ENCODE results near the gene CCDC188. TPM values are rescaled to one million over a fixed set of nuclear protein-coding genes. Genes with fewer than 3 reads are reported as not detected.
A peak's percentile ranks its signal among the peaks of the same experiment; 100 is the strongest.

Gene CCDC188
- total and polyA plus RNA-seq, 2 of the 8 experiments (the other 6 are each of a cell fraction or from before 2014, with no cell fraction given), result not detected

GRCh38 chr22:20187777-20188566 is 37.1 kb upstream of the CCDC188 start:
- ChIA-PET CTCF (ENCODE audit: partially characterized antibody) (interaction anchor here (1.0 to 3.0 kb wide), 11 partner anchors 8 to 396 kb away, joined by 3 to 22 read pairs (median 6); no protein-coding TSS in a partner anchor), POLR2A (ENCODE audit: partially characterized antibody) (interaction anchor here (1.6 kb wide), 1 partner anchor 8 kb away, joined by 5 read pairs; no protein-coding TSS in a partner anchor)
- Histone ChIP-seq H2BK20ac (ENCODE audit: low read length) (no peak overlapping the region), H4K91ac (replicated peaks; ENCODE audit: insufficient read length, low read length) (no peak overlapping the region), H3K36me3 (ENCODE audit: control insufficient read depth in 2 of 4, insufficient read depth in 4 of 4, low read length in 3 of 4) (no peaks in the 10 kb centered on the region), H3K9me3 (ENCODE audit: insufficient read depth in 2 of 2, low read depth in 1 of 2, low read length in 1 of 2) (no peaks in the 10 kb centered on the region), H3K79me1 (ENCODE audit: low read depth, low read length) (no peaks in the 10 kb centered on the region), H3K4me3 (ENCODE audit: extremely low read depth in 1 of 4, insufficient read depth in 2 of 4, low read depth in 3 of 4, low read length in 4 of 4) (no peak overlapping the region), H3K4ac (replicated peaks; ENCODE audit: insufficient read length, low read depth, low read length) (no peak overlapping the region), H3K79me2 (ENCODE audit: control insufficient read depth in 1 of 2, insufficient read depth in 2 of 2, low read length in 2 of 2) (no peaks in the 10 kb centered on the region), H4K20me1 (replicated peaks in 1 of 2; ENCODE audit: control insufficient read depth in 1 of 2, insufficient read depth in 2 of 2, low read length in 2 of 2) (peaks cover 0 to 2% of the 10 kb centered on the region in 2 experiments), H3K14ac (ENCODE audit: insufficient read length) (no peak overlapping the region), H3K23ac (ENCODE audit: insufficient read length) (no peak overlapping the region), H3K56ac (replicated peaks; ENCODE audit: insufficient read length, low read depth, low read length) (no peak overlapping the region), H2AK5ac (ENCODE audit: low read depth, low read length) (no peak overlapping the region), H2BK120ac (replicated peaks; ENCODE audit: low read depth, low read length) (no peak overlapping the region), H2BK15ac (ENCODE audit: low read length) (no peak overlapping the region), H3K4me1 (replicated peaks in 1 of 4; ENCODE audit: control insufficient read depth in 3 of 4, insufficient read depth in 4 of 4, low read length in 3 of 4) (peaks cover 0 to 4% (median 2%) of the 10 kb centered on the region in 4 experiments; a peak in 2 of 7 replicates), H3K18ac (ENCODE audit: extremely low read depth, low read length) (no peak overlapping the region), H3K27me3 (replicated peaks in 1 of 4; ENCODE audit: control insufficient read depth in 3 of 4, extremely low read depth in 1 of 4, insufficient read depth in 3 of 4, low read length in 3 of 4) (no peaks in the 10 kb centered on the region), H3K23me2 (ENCODE audit: low read depth, low read length) (no peaks in the 10 kb centered on the region), H3K9ac (replicated peaks in 1 of 4; ENCODE audit: extremely low read depth in 1 of 4, low read depth in 3 of 4, low read length in 3 of 4) (no peak overlapping the region), H3K27ac (ENCODE audit: low read depth, low read length) (no peak overlapping the region), H3K4me2 (ENCODE audit: insufficient read depth in 1 of 2, low read depth in 2 of 2, low read length in 2 of 2) (no peak overlapping the region), H2AFZ (ENCODE audit: low read length) (no peak overlapping the region), H4K5ac (ENCODE audit: insufficient read length, low read depth, low read length) (no peak overlapping the region), H4K8ac (ENCODE audit: extremely low read depth, insufficient read depth, low read length) (no peak overlapping the region; the same call in 1 of the 2 replicates), H2BK12ac (ENCODE audit: low read depth, low read length) (0 out of 2 replicates have a peak overlapping the region, but pooled peaks have one; percentile 17), H2BK5ac (ENCODE audit: low read depth, low read length) (no peak overlapping the region)
- 93% methylated on average over 11 of the region's 12 CpGs; no CpG with 5 or more reads in 1 of the 2 experiments for WGBS, 2 experiments (ENCODE audit: extremely low coverage in 1 of 2, insufficient coverage in 1 of 2, insufficient read length in 1 of 2, insufficient replicate concordance in 2 of 2, low coverage in 1 of 2, low lambda C conversion rate in 2 of 2, missing lambda C conversion rate in 1 of 2)
- no peak for DNase-seq (ENCODE audit: low read depth in 1 of 2, low spot score in 2 of 2)
- no peak for FAIRE-seq
- TF ChIP-seq FOSL1 (IDR thresholded peaks at IDR 0.05; ENCODE audit: insufficient read depth, low read depth, low read length) (no peak), TCF12 (IDR thresholded peaks at IDR 0.05; ENCODE audit: low read depth, low read length) (no peak), NANOG (IDR thresholded peaks at IDR 0.05; ENCODE audit: insufficient read depth, low read depth, low read length, poor library complexity, severe bottlenecking) (no peak), CEBPB (IDR thresholded peaks at IDR 0.05; ENCODE audit: low read depth, low read length) (no peak), EGR1 (IDR thresholded peaks at IDR 0.05; ENCODE audit: borderline replicate concordance, low read depth, low read length) (no peak), KDM1A (IDR thresholded peaks at IDR 0.05; ENCODE audit: borderline replicate concordance, low read length) (no peak), HDAC6 (IDR thresholded peaks at IDR 0.05; ENCODE audit: low read depth, low read length) (no peak), SUZ12 (IDR thresholded peaks at IDR 0.05; ENCODE audit: low read length) (no peak), PHF8 (conservative IDR thresholded peaks at IDR 0.05; ENCODE audit: low read depth, low read length) (no peak), JUND (IDR thresholded peaks at IDR 0.05; ENCODE audit: low read length) (no peak)
- TF ChIP-seq, protein P1, sequence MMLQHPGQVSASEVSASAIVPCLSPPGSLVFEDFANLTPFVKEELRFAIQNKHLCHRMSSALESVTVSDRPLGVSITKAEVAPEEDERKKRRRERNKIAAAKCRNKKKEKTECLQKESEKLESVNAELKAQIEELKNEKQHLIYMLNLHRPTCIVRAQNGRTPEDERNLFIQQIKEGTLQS (IDR thresholded peaks at IDR 0.05; ENCODE audit: insufficient read depth, low read depth, low read length), result no peak
- TF ChIP-seq, protein P2, sequence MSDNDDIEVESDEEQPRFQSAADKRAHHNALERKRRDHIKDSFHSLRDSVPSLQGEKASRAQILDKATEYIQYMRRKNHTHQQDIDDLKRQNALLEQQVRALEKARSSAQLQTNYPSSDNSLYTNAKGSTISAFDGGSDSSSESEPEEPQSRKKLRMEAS (IDR thresholded peaks at IDR 0.05), result no peak
